Measurements from ENCODE around the gene MCM7. TPM values are rescaled to one million over a fixed set of nuclear protein-coding genes. Genes with fewer than 3 reads are reported as not detected.

Gene MCM7
- total and polyA plus RNA-seq, 2 of the 13 experiments (the other 11 are each of a cell fraction or from before 2014, with no cell fraction given): 84.5 to 214 TPM

GRCh38 chr7:100122568-100122967, 21.4 kb upstream of the MCM7 start (continued):
- TF ChIP-seq, protein P1, sequence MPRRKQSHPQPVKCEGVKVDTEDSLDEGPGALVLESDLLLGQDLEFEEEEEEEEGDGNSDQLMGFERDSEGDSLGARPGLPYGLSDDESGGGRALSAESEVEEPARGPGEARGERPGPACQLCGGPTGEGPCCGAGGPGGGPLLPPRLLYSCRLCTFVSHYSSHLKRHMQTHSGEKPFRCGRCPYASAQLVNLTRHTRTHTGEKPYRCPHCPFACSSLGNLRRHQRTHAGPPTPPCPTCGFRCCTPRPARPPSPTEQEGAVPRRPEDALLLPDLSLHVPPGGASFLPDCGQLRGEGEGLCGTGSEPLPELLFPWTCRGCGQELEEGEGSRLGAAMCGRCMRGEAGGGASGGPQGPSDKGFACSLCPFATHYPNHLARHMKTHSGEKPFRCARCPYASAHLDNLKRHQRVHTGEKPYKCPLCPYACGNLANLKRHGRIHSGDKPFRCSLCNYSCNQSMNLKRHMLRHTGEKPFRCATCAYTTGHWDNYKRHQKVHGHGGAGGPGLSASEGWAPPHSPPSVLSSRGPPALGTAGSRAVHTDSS (CRISPR knock-in tag; conservative IDR thresholded peaks at IDR 0.05): no peak
- 0 out of 2 replicates have a peak, but pooled peaks have one; percentile 5 for TF ChIP-seq ARNT2 (CRISPR knock-in tag; IDR thresholded peaks at IDR 0.05; ENCODE audit: low read depth)
- TF ChIP-seq HOXA9 (CRISPR knock-in tag; IDR thresholded peaks at IDR 0.05; ENCODE audit: borderline replicate concordance): no peak
- TF ChIP-seq NFIC (IDR thresholded peaks at IDR 0.05; ENCODE audit: low read length): 0 out of 2 replicates have a peak, but pooled peaks have one; percentile 2
- TF ChIP-seq, protein P2, sequence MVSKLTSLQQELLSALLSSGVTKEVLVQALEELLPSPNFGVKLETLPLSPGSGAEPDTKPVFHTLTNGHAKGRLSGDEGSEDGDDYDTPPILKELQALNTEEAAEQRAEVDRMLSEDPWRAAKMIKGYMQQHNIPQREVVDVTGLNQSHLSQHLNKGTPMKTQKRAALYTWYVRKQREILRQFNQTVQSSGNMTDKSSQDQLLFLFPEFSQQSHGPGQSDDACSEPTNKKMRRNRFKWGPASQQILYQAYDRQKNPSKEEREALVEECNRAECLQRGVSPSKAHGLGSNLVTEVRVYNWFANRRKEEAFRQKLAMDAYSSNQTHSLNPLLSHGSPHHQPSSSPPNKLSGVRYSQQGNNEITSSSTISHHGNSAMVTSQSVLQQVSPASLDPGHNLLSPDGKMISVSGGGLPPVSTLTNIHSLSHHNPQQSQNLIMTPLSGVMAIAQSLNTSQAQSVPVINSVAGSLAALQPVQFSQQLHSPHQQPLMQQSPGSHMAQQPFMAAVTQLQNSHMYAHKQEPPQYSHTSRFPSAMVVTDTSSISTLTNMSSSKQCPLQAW (CRISPR knock-in tag; IDR thresholded peaks at IDR 0.05): 0 out of 2 replicates have a peak, but pooled peaks have one; percentile 4
- TF ChIP-seq, protein P3, sequence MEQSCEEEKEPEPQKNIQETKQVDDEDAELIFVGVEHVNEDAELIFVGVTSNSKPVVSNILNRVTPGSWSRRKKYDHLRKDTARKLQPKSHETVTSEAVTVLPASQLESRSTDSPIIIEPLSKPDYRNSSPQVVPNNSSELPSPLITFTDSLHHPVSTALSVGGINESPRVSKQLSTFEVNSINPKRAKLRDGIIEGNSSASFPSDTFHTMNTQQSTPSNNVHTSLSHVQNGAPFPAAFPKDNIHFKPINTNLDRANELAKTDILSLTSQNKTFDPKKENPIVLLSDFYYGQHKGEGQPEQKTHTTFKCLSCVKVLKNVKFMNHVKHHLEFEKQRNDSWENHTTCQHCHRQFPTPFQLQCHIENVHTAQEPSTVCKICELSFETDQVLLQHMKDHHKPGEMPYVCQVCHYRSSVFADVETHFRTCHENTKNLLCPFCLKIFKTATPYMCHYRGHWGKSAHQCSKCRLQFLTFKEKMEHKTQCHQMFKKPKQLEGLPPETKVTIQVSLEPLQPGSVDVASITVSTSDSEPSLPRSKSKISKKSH (CRISPR knock-in tag; IDR thresholded peaks at IDR 0.05; ENCODE audit: borderline replicate concordance): no peak
- no peak for TF ChIP-seq ZFP91 (CRISPR knock-in tag; IDR thresholded peaks at IDR 0.05; ENCODE audit: borderline replicate concordance)
- TF ChIP-seq ARNTL (CRISPR knock-in tag; IDR thresholded peaks at IDR 0.05): no peak
- TF ChIP-seq POLR2G (IDR thresholded peaks at IDR 0.05; ENCODE audit: low read depth, low read length): no peak

Data from HepG2 (cell line).